Subcutaneous abdominal adipose tissue (tissue), 5 donors: ENCODE measurements around the gene PER3.

Experiments used
- H3K27ac ChIP-seq: one replicate; pipeline ENCODE4 v1.7.0; 2013; ENCODE audit warnings: low read depth, mild to moderate bottlenecking, inconsistent platforms, low read length, moderate library complexity
- H3K27me3 ChIP-seq, 5 donors: one replicate each; pipeline ENCODE4 v1.7.0; 2013; ENCODE audit warnings: low read length in 5 of 5, inconsistent platforms in 1 of 5; ENCODE audit not compliant: control insufficient read depth in 5 of 5, insufficient read depth in 4 of 5
- H3K36me3 ChIP-seq, 5 donors: one replicate each; pipeline ENCODE4 v1.7.0; 2013; ENCODE audit warnings: low read length in 5 of 5; ENCODE audit not compliant: control insufficient read depth in 5 of 5, insufficient read depth in 5 of 5
- H3K4me1 ChIP-seq, 5 donors: one replicate each; pipeline ENCODE4 v1.7.0; 2013; ENCODE audit warnings: low read length in 5 of 5, mild to moderate bottlenecking in 3 of 5, moderate library complexity in 1 of 5; ENCODE audit not compliant: control insufficient read depth in 5 of 5, insufficient read depth in 5 of 5
- H3K4me3 ChIP-seq, 5 donors: one replicate each; pipeline ENCODE4 v1.7.0; 2013; ENCODE audit warnings: low read length in 5 of 5, low read depth in 1 of 5
- H3K9ac ChIP-seq, 5 donors: one replicate each; pipeline ENCODE4 v1.7.0; 2013; ENCODE audit warnings: low read length in 5 of 5, mild to moderate bottlenecking in 4 of 5, moderate library complexity in 3 of 5
- H3K9me3 ChIP-seq, 5 donors: one replicate each; pipeline ENCODE4 v1.7.0; 2013; ENCODE audit warnings: low read length in 5 of 5; ENCODE audit not compliant: control insufficient read depth in 5 of 5
- donor health status: healthy.
- donor health status: healthy.
- donor health status: healthy.
- donor health status: healthy.
- donor health status: healthy.

Gene PER3

GRCh38 chr1:7863756-7864328, 79.8 kb downstream of the PER3 start:
- no peak overlapping the region for H3K4me3 ChIP-seq
- H3K9ac ChIP-seq = no peak overlapping the region

DNA sequence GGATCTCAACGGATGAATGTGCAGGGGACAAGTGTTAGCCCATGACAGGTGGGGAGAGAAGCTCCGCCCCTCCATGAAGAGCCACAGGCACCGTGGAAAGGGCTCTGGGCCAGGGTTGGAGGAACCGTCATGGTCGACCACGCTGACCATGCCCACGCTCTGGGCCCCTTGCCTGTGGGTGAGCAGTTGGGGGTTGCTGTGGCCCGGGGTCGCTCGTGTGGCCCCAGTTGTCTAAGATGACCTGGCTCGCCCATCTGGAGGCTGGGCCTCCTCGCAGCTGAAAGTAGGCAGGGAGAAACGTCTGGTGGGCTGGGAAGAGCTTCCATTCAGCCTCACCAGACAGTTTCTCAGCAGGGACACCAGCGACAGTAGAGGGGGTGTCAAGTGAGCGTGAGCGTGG, 81.9 kb downstream of the PER3 start:
- Histone ChIP-seq H3K4me3 (no peak overlapping the region), H3K4me1 (no peaks in the 10 kb centered on the region), H3K9me3 (no peaks in the 10 kb centered on the region), H3K27ac (no peak overlapping the region), H3K9ac (no peak overlapping the region), H3K36me3 (no peaks in the 10 kb centered on the region), H3K27me3 (peaks cover 0 to 5% (median 2%) of the 10 kb centered on the region in 5 donors)

More at GRCh38 chr1:7863756-7864328, 79.8 kb downstream of the PER3 start:
- no peak overlapping the region for H3K27ac ChIP-seq
- H3K27me3 ChIP-seq = peaks cover 0 to 5% (median 2%) of the 10 kb centered on the region in 5 donors
- H3K9me3 ChIP-seq = no peaks in the 10 kb centered on the region
- no peaks in the 10 kb centered on the region for H3K4me1 ChIP-seq
- no peaks in the 10 kb centered on the region for H3K36me3 ChIP-seq

- H3K27ac ChIP-seq = no peak overlapping the region
- H3K9me3 ChIP-seq = no peaks in the 10 kb centered on the region
- no peaks in the 10 kb centered on the region for H3K4me1 ChIP-seq
- H3K4me3 ChIP-seq = no peak overlapping the region
- no peak overlapping the region for H3K9ac ChIP-seq
- H3K36me3 ChIP-seq = no peaks in the 10 kb centered on the region
- H3K27me3 ChIP-seq = peaks cover 0 to 5% (median 2%) of the 10 kb centered on the region in 5 donors
Measured at GRCh38 chr1:7868070-7868780, 84.1 kb downstream of the PER3 start.

- Histone ChIP-seq H3K36me3 (no peaks in the 10 kb centered on the region), H3K4me3 (no peak overlapping the region), H3K27me3 (peaks cover 0 to 5% (median 2%) of the 10 kb centered on the region in 5 donors), H3K9ac (no peak overlapping the region), H3K4me1 (no peaks in the 10 kb centered on the region), H3K9me3 (no peaks in the 10 kb centered on the region), H3K27ac (no peak overlapping the region)
Measured at GRCh38 chr1:7869136-7869920, 85.2 kb downstream of the PER3 start.

DNA sequence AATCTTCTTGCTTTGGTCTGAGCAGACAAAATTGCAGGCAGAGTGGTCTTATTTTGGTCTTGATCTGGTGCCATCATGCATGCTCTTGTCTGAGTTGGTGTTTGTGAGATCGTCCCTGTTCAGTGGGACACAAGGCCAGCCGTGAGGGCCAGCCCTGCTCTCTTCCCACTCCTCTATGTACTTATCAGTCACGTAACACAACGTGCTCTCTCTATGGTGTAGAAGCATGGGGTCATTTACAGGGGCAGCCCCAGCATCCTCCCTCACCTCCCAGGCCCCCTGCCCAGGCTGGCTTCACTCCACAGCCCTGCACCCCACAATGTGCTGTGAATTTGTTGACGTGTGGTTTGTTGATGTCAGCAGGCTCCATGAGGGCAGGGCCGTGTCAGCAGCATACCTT, 87.0 kb downstream of the PER3 start:
- Histone ChIP-seq H3K9me3 (no peaks in the 10 kb centered on the region), H3K9ac (no peak overlapping the region)

GRCh38 chr1:7873801-7874795, 90.0 kb downstream of the PER3 start:
- H3K9me3 ChIP-seq = peaks cover 0 to 5% (median 2%) of the 10 kb centered on the region in 5 donors
- no peaks in the 10 kb centered on the region for H3K4me1 ChIP-seq
- H3K9ac ChIP-seq = no peak overlapping the region
- H3K4me3 ChIP-seq = no peak overlapping the region
- H3K27me3 ChIP-seq = peaks cover 0 to 7% (median 2%) of the 10 kb centered on the region in 5 donors
- H3K27ac ChIP-seq = no peak overlapping the region
- H3K36me3 ChIP-seq = no peaks in the 10 kb centered on the region

More for the DNA sequence above, 87.0 kb downstream of the PER3 start:
- no peak overlapping the region for H3K27ac ChIP-seq
- H3K27me3 ChIP-seq = peaks cover 0 to 9% (median 5%) of the 10 kb centered on the region in 5 donors
- H3K4me3 ChIP-seq = no peak overlapping the region
- no peaks in the 10 kb centered on the region for H3K4me1 ChIP-seq
- no peaks in the 10 kb centered on the region for H3K36me3 ChIP-seq

GRCh38 chr1:7878027-7878426, 93.9 kb downstream of the PER3 start:
- Histone ChIP-seq H3K9ac (no peak overlapping the region), H3K9me3 (peaks cover 0 to 5% (median 2%) of the 10 kb centered on the region in 5 donors), H3K36me3 (no peaks in the 10 kb centered on the region), H3K4me3 (no peak overlapping the region), H3K27ac (no peak overlapping the region), H3K4me1 (no peaks in the 10 kb centered on the region), H3K27me3 (peaks cover 0 to 7% (median 2%) of the 10 kb centered on the region in 5 donors)

DNA sequence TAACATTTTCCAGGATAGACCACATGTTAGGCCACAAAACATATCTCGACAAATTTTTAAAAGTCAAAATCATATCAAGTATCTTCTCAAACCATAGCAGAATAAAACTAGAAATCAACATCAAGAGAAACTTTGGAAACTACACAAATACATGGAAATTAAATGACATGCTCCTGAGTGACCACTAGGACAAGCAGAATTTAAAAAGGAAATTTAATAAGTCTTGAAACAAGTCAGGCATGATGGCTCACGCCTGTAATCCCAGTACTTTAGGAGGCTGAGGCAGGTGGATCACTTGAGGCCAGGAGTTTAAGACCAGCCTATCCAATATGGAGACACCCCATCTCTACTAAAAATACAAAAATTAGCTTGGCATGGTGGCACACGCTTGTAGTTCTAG, 95.1 kb downstream of the PER3 start:
- Histone ChIP-seq H3K27me3 (peaks cover 0 to 7% (median 2%) of the 10 kb centered on the region in 5 donors), H3K9ac (no peak overlapping the region), H3K36me3 (no peaks in the 10 kb centered on the region), H3K4me1 (no peaks in the 10 kb centered on the region), H3K27ac (no peak overlapping the region), H3K9me3 (peaks cover 0 to 5% (median 2%) of the 10 kb centered on the region in 5 donors), H3K4me3 (no peak overlapping the region)

- H3K4me1 ChIP-seq = peaks cover 0 to 2% (median 0%) of the 10 kb centered on the region in 5 donors
- H3K36me3 ChIP-seq = no peaks in the 10 kb centered on the region
- H3K27me3 ChIP-seq = peaks cover 0 to 28% (median 9%) of the 10 kb centered on the region in 5 donors
- H3K9ac ChIP-seq = no peak overlapping the region
- no peak overlapping the region for H3K27ac ChIP-seq
- peaks cover 0 to 4% (median 0%) of the 10 kb centered on the region in 5 donors for H3K9me3 ChIP-seq
- no peak overlapping the region for H3K4me3 ChIP-seq
Measured at GRCh38 chr1:7884757-7885156, 100.7 kb downstream of the PER3 start.
